ENCODE data around the gene HEMGN. TPM values are rescaled to one million over a fixed set of nuclear protein-coding genes. Genes with fewer than 3 reads are reported as not detected.

HEMGN gene
- total and polyA plus RNA-seq, 2 donors (not counting 1 experiment from before 2014, with no cell fraction given), result not detected

DNA sequence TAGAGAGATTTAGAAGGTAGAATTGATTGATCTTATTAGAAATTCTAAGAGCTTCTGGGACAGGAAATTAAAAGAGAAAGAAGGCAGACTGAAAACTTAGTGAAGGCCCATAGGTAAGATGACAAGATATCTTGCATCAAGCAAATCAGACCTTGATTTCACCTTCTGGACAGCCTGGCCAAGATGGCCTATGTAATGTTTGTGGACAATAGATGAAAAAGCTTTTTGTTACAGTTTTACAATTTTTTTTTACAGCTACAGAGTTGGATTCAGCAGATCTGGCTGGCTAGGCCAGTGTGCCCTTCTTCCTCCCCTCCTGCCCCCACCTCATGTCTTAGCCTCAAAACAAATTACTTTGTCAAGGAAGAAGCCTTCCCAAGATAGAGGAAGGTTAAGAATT lies 21.6 kb upstream of the HEMGN start:
- Histone ChIP-seq H3K36me3 (ENCODE audit: control insufficient read depth, insufficient read depth, low read length) (no peaks in the 10 kb centered on the region), H3K4me1 (ENCODE audit: control insufficient read depth, extremely low read depth, insufficient read depth, low read length) (peaks cover 3% of the 10 kb centered on the region), H3K4me3 (replicated peaks in 1 of 4; ENCODE audit: control extremely low read depth in 1 of 4, insufficient read depth in 1 of 4, low read depth in 3 of 4, low read length in 4 of 4) (no peak overlapping the region), H2AFZ (ENCODE audit: low read length) (no peak overlapping the region), H4K20me1 (ENCODE audit: control insufficient read depth, extremely low read depth, insufficient read depth, low read length) (no peaks in the 10 kb centered on the region), H3K27me3 (ENCODE audit: control insufficient read depth, insufficient read depth, low read length) (no peaks in the 10 kb centered on the region), H3K4me2 (ENCODE audit: extremely low read depth, insufficient read depth, low read length) (no peak overlapping the region), H3K79me2 (ENCODE audit: control insufficient read depth, insufficient read depth, low read length) (no peaks in the 10 kb centered on the region), H3K9ac (ENCODE audit: insufficient read depth, low read length) (no peak overlapping the region), H3K27ac (ENCODE audit: insufficient read depth, low read length) (no peak overlapping the region), H3K9me3 (ENCODE audit: control insufficient read depth, insufficient read depth, low read depth, low read length) (no peaks in the 10 kb centered on the region)
- no peak for DNase-seq (ENCODE audit: low read depth in 2 of 2)
- TF ChIP-seq, protein P1, sequence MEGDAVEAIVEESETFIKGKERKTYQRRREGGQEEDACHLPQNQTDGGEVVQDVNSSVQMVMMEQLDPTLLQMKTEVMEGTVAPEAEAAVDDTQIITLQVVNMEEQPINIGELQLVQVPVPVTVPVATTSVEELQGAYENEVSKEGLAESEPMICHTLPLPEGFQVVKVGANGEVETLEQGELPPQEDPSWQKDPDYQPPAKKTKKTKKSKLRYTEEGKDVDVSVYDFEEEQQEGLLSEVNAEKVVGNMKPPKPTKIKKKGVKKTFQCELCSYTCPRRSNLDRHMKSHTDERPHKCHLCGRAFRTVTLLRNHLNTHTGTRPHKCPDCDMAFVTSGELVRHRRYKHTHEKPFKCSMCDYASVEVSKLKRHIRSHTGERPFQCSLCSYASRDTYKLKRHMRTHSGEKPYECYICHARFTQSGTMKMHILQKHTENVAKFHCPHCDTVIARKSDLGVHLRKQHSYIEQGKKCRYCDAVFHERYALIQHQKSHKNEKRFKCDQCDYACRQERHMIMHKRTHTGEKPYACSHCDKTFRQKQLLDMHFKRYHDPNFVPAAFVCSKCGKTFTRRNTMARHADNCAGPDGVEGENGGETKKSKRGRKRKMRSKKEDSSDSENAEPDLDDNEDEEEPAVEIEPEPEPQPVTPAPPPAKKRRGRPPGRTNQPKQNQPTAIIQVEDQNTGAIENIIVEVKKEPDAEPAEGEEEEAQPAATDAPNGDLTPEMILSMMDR (conservative IDR thresholded peaks at IDR 0.05 in 1 of 2, IDR thresholded peaks at IDR 0.05 in 1 of 2; ENCODE audit: low read depth in 1 of 2, low read length in 2 of 2), result no peak
- TF ChIP-seq EZH2 (IDR thresholded peaks at IDR 0.05; ENCODE audit: low read length, missing control alignments), result no peak

DNA sequence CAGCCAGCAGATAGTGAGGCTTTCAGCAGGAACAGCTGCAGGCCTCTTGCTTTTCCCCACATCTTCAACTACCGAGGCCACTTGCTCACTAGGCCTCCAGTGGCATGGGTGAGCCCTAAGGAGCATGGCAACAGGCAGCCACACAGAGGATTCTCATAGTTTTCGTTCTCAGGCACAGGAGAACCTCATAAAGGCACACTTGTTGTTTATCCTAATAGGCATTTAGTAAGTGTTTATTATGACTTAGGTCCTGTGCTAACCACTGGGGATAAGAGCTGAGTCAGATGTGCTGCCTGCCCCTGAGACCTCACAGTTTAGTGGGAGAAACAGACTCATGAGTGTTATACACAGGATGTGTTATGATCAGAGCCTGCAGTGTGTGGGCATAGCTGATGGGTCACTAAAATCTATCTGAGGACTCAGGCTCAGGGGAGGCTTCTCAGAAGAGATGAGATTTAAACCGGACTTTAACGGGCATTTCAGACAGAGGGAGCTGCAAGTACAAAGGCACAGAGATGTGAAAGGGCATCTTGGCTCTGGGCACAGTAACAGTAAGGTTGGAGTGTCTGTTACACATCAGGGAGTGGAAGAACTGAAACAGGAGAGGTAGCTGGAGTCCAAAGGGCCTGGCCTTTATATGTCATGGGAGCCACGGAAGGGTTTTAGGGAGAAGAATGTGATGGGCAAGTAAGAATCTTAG lies 21.0 kb upstream of the HEMGN start:
- peak; percentile 52 to 74 for DNase-seq (ENCODE audit: low read depth in 2 of 2)
- no peak overlapping the region for H3K4me2 ChIP-seq (ENCODE audit: extremely low read depth, insufficient read depth, low read length)
- H3K79me2 ChIP-seq (ENCODE audit: control insufficient read depth, insufficient read depth, low read length), result no peaks in the 10 kb centered on the region
- H3K27ac ChIP-seq (ENCODE audit: insufficient read depth, low read length), result no peak overlapping the region
- H3K4me3 ChIP-seq (replicated peaks in 1 of 4; ENCODE audit: control extremely low read depth in 1 of 4, insufficient read depth in 1 of 4, low read depth in 3 of 4, low read length in 4 of 4), result no peak overlapping the region
- peaks cover 3% of the 10 kb centered on the region for H3K4me1 ChIP-seq (ENCODE audit: control insufficient read depth, extremely low read depth, insufficient read depth, low read length)
- H4K20me1 ChIP-seq (ENCODE audit: control insufficient read depth, extremely low read depth, insufficient read depth, low read length), result no peaks in the 10 kb centered on the region
- H3K9ac ChIP-seq (ENCODE audit: insufficient read depth, low read length), result no peak overlapping the region
- no peaks in the 10 kb centered on the region for H3K27me3 ChIP-seq (ENCODE audit: control insufficient read depth, insufficient read depth, low read length)
- H3K36me3 ChIP-seq (ENCODE audit: control insufficient read depth, insufficient read depth, low read length), result no peaks in the 10 kb centered on the region
- H2AFZ ChIP-seq (ENCODE audit: low read length), result peak overlapping the region; percentile 34
- TF ChIP-seq, protein P1 (conservative IDR thresholded peaks at IDR 0.05 in 1 of 2, IDR thresholded peaks at IDR 0.05 in 1 of 2; ENCODE audit: low read depth in 1 of 2, low read length in 2 of 2), result no peak
- TF ChIP-seq EZH2 (IDR thresholded peaks at IDR 0.05; ENCODE audit: low read length, missing control alignments), result no peak
- H3K9me3 ChIP-seq (ENCODE audit: control insufficient read depth, insufficient read depth, low read depth, low read length), result no peaks in the 10 kb centered on the region

DNA sequence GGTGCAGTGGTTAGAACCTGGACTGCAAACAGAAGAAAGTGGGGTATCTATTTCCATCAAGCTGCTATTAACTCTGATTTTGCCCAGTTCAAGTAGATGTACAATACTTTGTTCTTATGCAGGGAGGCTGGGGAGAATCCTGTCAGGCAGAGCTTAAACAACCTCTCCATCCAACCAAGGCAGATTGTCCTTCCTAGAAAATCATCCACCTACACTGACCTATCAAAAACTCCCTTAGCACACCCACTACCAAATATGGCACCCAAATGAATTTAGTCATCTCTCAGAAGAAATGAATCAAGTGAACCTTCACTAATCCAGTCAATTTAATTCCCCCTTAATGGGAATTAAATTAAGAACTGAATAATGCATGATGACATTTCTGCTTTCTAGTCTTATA lies 18.4 kb upstream of the HEMGN start:
- H3K36me3 ChIP-seq (ENCODE audit: control insufficient read depth, insufficient read depth, low read length), result no peaks in the 10 kb centered on the region
- no peak overlapping the region for H3K4me2 ChIP-seq (ENCODE audit: extremely low read depth, insufficient read depth, low read length)
- H3K4me1 ChIP-seq (ENCODE audit: control insufficient read depth, extremely low read depth, insufficient read depth, low read length), result peaks cover 3% of the 10 kb centered on the region
- TF ChIP-seq, protein P1 (conservative IDR thresholded peaks at IDR 0.05 in 1 of 2, IDR thresholded peaks at IDR 0.05 in 1 of 2; ENCODE audit: low read depth in 1 of 2, low read length in 2 of 2), result no peak
- TF ChIP-seq EZH2 (IDR thresholded peaks at IDR 0.05; ENCODE audit: low read length, missing control alignments), result no peak
- H3K27ac ChIP-seq (ENCODE audit: insufficient read depth, low read length), result no peak overlapping the region
- H3K9me3 ChIP-seq (ENCODE audit: control insufficient read depth, insufficient read depth, low read depth, low read length), result no peaks in the 10 kb centered on the region
- H3K27me3 ChIP-seq (ENCODE audit: control insufficient read depth, insufficient read depth, low read length), result no peaks in the 10 kb centered on the region
- no peaks in the 10 kb centered on the region for H4K20me1 ChIP-seq (ENCODE audit: control insufficient read depth, extremely low read depth, insufficient read depth, low read length)
- no peak overlapping the region for H2AFZ ChIP-seq (ENCODE audit: low read length)
- H3K79me2 ChIP-seq (ENCODE audit: control insufficient read depth, insufficient read depth, low read length), result no peaks in the 10 kb centered on the region
- DNase-seq (ENCODE audit: low read depth in 2 of 2), result no peak
- H3K9ac ChIP-seq (ENCODE audit: insufficient read depth, low read length), result no peak overlapping the region
- no peak overlapping the region for H3K4me3 ChIP-seq (replicated peaks in 1 of 4; ENCODE audit: control extremely low read depth in 1 of 4, insufficient read depth in 1 of 4, low read depth in 3 of 4, low read length in 4 of 4)
